ENCODE measurements around the gene PRG3.

The PRG3 gene

GRCh38 chr11:57353446-57353845 lies 27.5 kb downstream of the PRG3 start:
- H3K18ac ChIP-seq (ENCODE audit: low read depth in 1 of 2, low read length in 2 of 2): no peak overlapping the region
- no peaks in the 10 kb centered on the region for H3K36me3 ChIP-seq (ENCODE audit: control insufficient read depth in 1 of 2, insufficient read depth in 2 of 2, low read depth in 1 of 2, low read length in 2 of 2)
- H2AFZ ChIP-seq (ENCODE audit: low read depth, low read length): no peak overlapping the region
- peaks cover 0 to 38% of the 10 kb centered on the region in 2 experiments for H3K27me3 ChIP-seq (ENCODE audit: control insufficient read depth in 1 of 2, insufficient read depth in 1 of 2, low read length in 2 of 2)
- no peak overlapping the region for H3K9ac ChIP-seq (ENCODE audit: low read length)
- no peak overlapping the region for H3K14ac ChIP-seq (ENCODE audit: low read length in 2 of 2)
- H3K23ac ChIP-seq (ENCODE audit: low read length in 2 of 2): no peak overlapping the region
- H3K4me3 ChIP-seq (ENCODE audit: insufficient read depth in 1 of 2, low read depth in 1 of 2, low read length in 2 of 2): no peak overlapping the region
- H3K9me3 ChIP-seq (ENCODE audit: control insufficient read depth, low read length): peaks cover 12% of the 10 kb centered on the region
- no peak overlapping the region for H2AK5ac ChIP-seq (ENCODE audit: low read length, severe bottlenecking)
- H3K4me1 ChIP-seq (ENCODE audit: control insufficient read depth, insufficient read depth, low read depth, low read length): peaks cover 3% of the 10 kb centered on the region
- H2BK5ac ChIP-seq (ENCODE audit: low read depth, low read length, poor library complexity, severe bottlenecking): no peak overlapping the region
- H3K4ac ChIP-seq (ENCODE audit: low read depth in 1 of 2, low read length in 2 of 2): no peak overlapping the region
- no peaks in the 10 kb centered on the region for H3K79me1 ChIP-seq (replicated peaks; ENCODE audit: low read length, poor library complexity, severe bottlenecking)
- H4K8ac ChIP-seq (ENCODE audit: low read length): no peak overlapping the region
- H2BK15ac ChIP-seq (ENCODE audit: low read depth, poor library complexity, severe bottlenecking): no peak overlapping the region
- no peak for DNase-seq
- H2BK120ac ChIP-seq (ENCODE audit: low read depth, low read length): no peak overlapping the region
- WGBS: 35% methylated on average over 4 of the region's 4 CpGs
- H3K4me2 ChIP-seq (ENCODE audit: low read length, poor library complexity, severe bottlenecking): no peak overlapping the region
- no peak overlapping the region for H4K91ac ChIP-seq (ENCODE audit: low read length)
- H3K27ac ChIP-seq (ENCODE audit: low read length, poor library complexity, severe bottlenecking): no peak overlapping the region
- H2BK12ac ChIP-seq (ENCODE audit: low read length in 2 of 2): no peak overlapping the region

GRCh38 chr11:57353036-57353435 lies 27.9 kb downstream of the PRG3 start:
- no peak overlapping the region for H3K9ac ChIP-seq (ENCODE audit: low read length)
- no peak overlapping the region for H2BK12ac ChIP-seq (ENCODE audit: low read length in 2 of 2)
- H3K9me3 ChIP-seq (ENCODE audit: control insufficient read depth, low read length): peaks cover 12% of the 10 kb centered on the region
- no peak overlapping the region for H4K91ac ChIP-seq (ENCODE audit: low read length)
- 64% methylated on average over 5 of the region's 5 CpGs for WGBS
- H3K4ac ChIP-seq (ENCODE audit: low read depth in 1 of 2, low read length in 2 of 2): no peak overlapping the region
- H3K27me3 ChIP-seq (ENCODE audit: control insufficient read depth in 1 of 2, insufficient read depth in 1 of 2, low read length in 2 of 2): peaks cover 0 to 39% of the 10 kb centered on the region in 2 experiments
- peaks cover 3% of the 10 kb centered on the region for H3K4me1 ChIP-seq (ENCODE audit: control insufficient read depth, insufficient read depth, low read depth, low read length)
- H2AFZ ChIP-seq (ENCODE audit: low read depth, low read length): no peak overlapping the region
- no peak overlapping the region for H3K27ac ChIP-seq (ENCODE audit: low read length, poor library complexity, severe bottlenecking)
- no peak overlapping the region for H3K4me3 ChIP-seq (ENCODE audit: insufficient read depth in 1 of 2, low read depth in 1 of 2, low read length in 2 of 2)
- no peak overlapping the region for H3K4me2 ChIP-seq (ENCODE audit: low read length, poor library complexity, severe bottlenecking)
- no peak overlapping the region for H3K23ac ChIP-seq (ENCODE audit: low read length in 2 of 2)
- no peak overlapping the region for H2BK5ac ChIP-seq (ENCODE audit: low read depth, low read length, poor library complexity, severe bottlenecking)
- no peak overlapping the region for H4K8ac ChIP-seq (ENCODE audit: low read length)
- no peaks in the 10 kb centered on the region for H3K79me1 ChIP-seq (replicated peaks; ENCODE audit: low read length, poor library complexity, severe bottlenecking)
- no peak overlapping the region for H3K14ac ChIP-seq (ENCODE audit: low read length in 2 of 2)
- no peak overlapping the region for H2BK120ac ChIP-seq (ENCODE audit: low read depth, low read length)
- H2AK5ac ChIP-seq (ENCODE audit: low read length, severe bottlenecking): no peak overlapping the region
- H2BK15ac ChIP-seq (ENCODE audit: low read depth, poor library complexity, severe bottlenecking): no peak overlapping the region
- no peaks in the 10 kb centered on the region for H3K36me3 ChIP-seq (ENCODE audit: control insufficient read depth in 1 of 2, insufficient read depth in 2 of 2, low read depth in 1 of 2, low read length in 2 of 2)
- DNase-seq: no peak
- H3K18ac ChIP-seq (ENCODE audit: low read depth in 1 of 2, low read length in 2 of 2): no peak overlapping the region

GRCh38 chr11:57349491-57350274 lies 31.3 kb downstream of the PRG3 start:
- Histone ChIP-seq H3K4me1 (ENCODE audit: control insufficient read depth, insufficient read depth, low read depth, low read length) (peaks cover 3% of the 10 kb centered on the region), H2BK15ac (ENCODE audit: low read depth, poor library complexity, severe bottlenecking) (no peak overlapping the region), H2BK120ac (ENCODE audit: low read depth, low read length) (no peak overlapping the region), H4K91ac (ENCODE audit: low read length) (no peak overlapping the region), H2AK5ac (ENCODE audit: low read length, severe bottlenecking) (no peak overlapping the region), H2BK5ac (ENCODE audit: low read depth, low read length, poor library complexity, severe bottlenecking) (no peak overlapping the region), H4K8ac (ENCODE audit: low read length) (no peak overlapping the region), H3K4ac (ENCODE audit: low read depth in 1 of 2, low read length in 2 of 2) (no peak overlapping the region), H3K18ac (ENCODE audit: low read depth in 1 of 2, low read length in 2 of 2) (no peak overlapping the region), H3K9me3 (ENCODE audit: control insufficient read depth, low read length) (peaks cover 12% of the 10 kb centered on the region), H3K27me3 (ENCODE audit: control insufficient read depth in 1 of 2, insufficient read depth in 1 of 2, low read length in 2 of 2) (peaks cover 0 to 45% of the 10 kb centered on the region in 2 experiments), H3K23ac (ENCODE audit: low read length in 2 of 2) (no peak overlapping the region), H3K14ac (ENCODE audit: low read length in 2 of 2) (no peak overlapping the region), H3K4me2 (ENCODE audit: low read length, poor library complexity, severe bottlenecking) (no peak overlapping the region), H3K36me3 (ENCODE audit: control insufficient read depth in 1 of 2, insufficient read depth in 2 of 2, low read depth in 1 of 2, low read length in 2 of 2) (no peaks in the 10 kb centered on the region), H3K79me1 (replicated peaks; ENCODE audit: low read length, poor library complexity, severe bottlenecking) (no peaks in the 10 kb centered on the region), H3K27ac (ENCODE audit: low read length, poor library complexity, severe bottlenecking) (no peak overlapping the region), H3K4me3 (ENCODE audit: insufficient read depth in 1 of 2, low read depth in 1 of 2, low read length in 2 of 2) (peak overlapping the region in 1 of 2 experiments; percentile 31), H2BK12ac (ENCODE audit: low read length in 2 of 2) (no peak overlapping the region), H2AFZ (ENCODE audit: low read depth, low read length) (no peak overlapping the region), H3K9ac (ENCODE audit: low read length) (no peak overlapping the region)
- peak; percentile 48 for DNase-seq
- WGBS: 21% methylated on average over 30 of the region's 31 CpGs

- Histone ChIP-seq H2BK15ac (ENCODE audit: low read depth, poor library complexity, severe bottlenecking) (no peak overlapping the region), H3K18ac (ENCODE audit: low read depth in 1 of 2, low read length in 2 of 2) (no peak overlapping the region), H2AFZ (ENCODE audit: low read depth, low read length) (no peak overlapping the region), H3K4me1 (ENCODE audit: control insufficient read depth, insufficient read depth, low read depth, low read length) (peaks cover 3% of the 10 kb centered on the region), H3K9ac (ENCODE audit: low read length) (no peak overlapping the region), H4K91ac (ENCODE audit: low read length) (no peak overlapping the region), H3K23ac (ENCODE audit: low read length in 2 of 2) (no peak overlapping the region), H3K27ac (ENCODE audit: low read length, poor library complexity, severe bottlenecking) (no peak overlapping the region), H3K79me1 (replicated peaks; ENCODE audit: low read length, poor library complexity, severe bottlenecking) (no peaks in the 10 kb centered on the region), H3K9me3 (ENCODE audit: control insufficient read depth, low read length) (peaks cover 12% of the 10 kb centered on the region), H3K4ac (ENCODE audit: low read depth in 1 of 2, low read length in 2 of 2) (no peak overlapping the region), H2BK5ac (ENCODE audit: low read depth, low read length, poor library complexity, severe bottlenecking) (no peak overlapping the region), H2BK120ac (ENCODE audit: low read depth, low read length) (no peak overlapping the region), H2BK12ac (ENCODE audit: low read length in 2 of 2) (no peak overlapping the region), H2AK5ac (ENCODE audit: low read length, severe bottlenecking) (no peak overlapping the region), H3K14ac (ENCODE audit: low read length in 2 of 2) (no peak overlapping the region), H4K8ac (ENCODE audit: low read length) (no peak overlapping the region), H3K36me3 (ENCODE audit: control insufficient read depth in 1 of 2, insufficient read depth in 2 of 2, low read depth in 1 of 2, low read length in 2 of 2) (no peaks in the 10 kb centered on the region), H3K4me3 (ENCODE audit: insufficient read depth in 1 of 2, low read depth in 1 of 2, low read length in 2 of 2) (no peak overlapping the region), H3K4me2 (ENCODE audit: low read length, poor library complexity, severe bottlenecking) (no peak overlapping the region), H3K27me3 (ENCODE audit: control insufficient read depth in 1 of 2, insufficient read depth in 1 of 2, low read length in 2 of 2) (peaks cover 0 to 36% of the 10 kb centered on the region in 2 experiments)
- no peak for DNase-seq
- 90% methylated on average over 14 of the region's 14 CpGs for WGBS
These were observed 32.2 kb downstream of the PRG3 start for GRCh38 chr11:57348636-57349313.
